SK-N-SH (cell line): Measurements from ENCODE around the gene TBCD. TPM values are rescaled to one million over a fixed set of nuclear protein-coding genes. Genes with fewer than 3 reads are reported as not detected.
A peak's percentile ranks its signal among the peaks of the same experiment; 100 is the strongest.

Experiments
- CTCF ChIA-PET: fragments of 300-600, 350-600 bp; formaldehyde crosslinking; extraction: SDS; loops from one replicate; lab custom pipeline; 2021; lab: Yijun Ruan, JAX
- POLR2A ChIA-PET: fragments of 350-600 bp; sonication (Branson Sonifier 250); formaldehyde crosslinking; extraction: SDS; loops from one replicate; lab custom pipeline; 2020; ENCODE audit warnings: antibody characterized with exemption, inconsistent platforms; lab: Yijun Ruan, JAX
- DNase-seq: peaks from one replicate; pipeline ENCODE4 v3.0.0; 2012
- H2AFZ ChIP-seq: fragments of 200-600 bp; sonication (generic); 2 replicates; pipeline ENCODE4 v1.8.1; 2016; ENCODE audit warnings: antibody characterized with exemption, mild to moderate bottlenecking, low read depth
- H3F3A ChIP-seq: fragments of 200-600 bp; sonication (generic); replicated peaks from 2 replicates; pipeline ENCODE3; 2016; ENCODE audit warnings: antibody characterized with exemption, mild to moderate bottlenecking; ENCODE audit not compliant: insufficient read depth
- H3K27ac ChIP-seq, 2 experiments: fragments of 200-500 bp in 1 of 2; fragments of 200-600 bp in 1 of 2; sonication (Bioruptor generic) in 1 of 2; sonication (generic), shearing (Covaris generic) in 1 of 2; 2 replicates each; pipeline versions ENCODE4 v1.5.1 to v1.6.1; 2014 to 2016; ENCODE audit warnings: low read depth in 2 of 2, inconsistent platforms in 1 of 2, low read length in 1 of 2, mild to moderate bottlenecking in 1 of 2, mixed read lengths in 1 of 2
- H3K27me3 ChIP-seq: fragments of 200-600 bp; sonication (generic), shearing (Covaris generic); 2 replicates; pipeline ENCODE4 v1.6.1; 2016; ENCODE audit warnings: mixed run types; ENCODE audit not compliant: insufficient read depth
- H3K36me3 ChIP-seq, 2 experiments: fragments of 200-500 bp in 1 of 2; fragments of 200-600 bp in 1 of 2; sonication (Bioruptor generic) in 1 of 2; sonication (generic) in 1 of 2; replicated peaks in 1 of 2; 2 replicates each; pipeline versions ENCODE3 to v1.5.1; 2014 to 2016; ENCODE audit warnings: low read length in 1 of 2, mild to moderate bottlenecking in 1 of 2; ENCODE audit not compliant: insufficient read depth in 2 of 2, control insufficient read depth in 1 of 2
- H3K4me1 ChIP-seq, 2 experiments: fragments of 200-500 bp in 1 of 2; fragments of 200-600 bp in 1 of 2; sonication (Bioruptor generic) in 1 of 2; sonication (generic), shearing (Covaris generic) in 1 of 2; 2 replicates each; pipeline versions ENCODE4 v1.5.1 to v1.6.1; 2014 to 2016; ENCODE audit warnings: low read depth in 1 of 2, low read length in 1 of 2, mixed run types in 1 of 2; ENCODE audit not compliant: insufficient read depth in 2 of 2, control insufficient read depth in 1 of 2
- H3K4me2 ChIP-seq: fragments of 200-600 bp; sonication (generic), shearing (Covaris generic); 2 replicates; pipeline ENCODE4 v1.6.1; 2017; ENCODE audit warnings: mixed run types
- H3K4me3 ChIP-seq, 2 experiments: fragments of 200-500 bp in 1 of 2; fragments of 200-600 bp in 1 of 2; sonication (Bioruptor generic) in 1 of 2; sonication (generic), shearing (Covaris generic) in 1 of 2; 2 replicates each; pipeline versions ENCODE4 v1.5.1 to v1.8.1; 2014 to 2016; ENCODE audit warnings: low read depth in 2 of 2, inconsistent platforms in 1 of 2, low read length in 1 of 2, mild to moderate bottlenecking in 1 of 2, mixed read lengths in 1 of 2, moderate library complexity in 1 of 2
- H3K79me2 ChIP-seq: fragments of 200-600 bp; sonication (generic); 2 replicates; pipeline ENCODE4 v1.8.1; 2017; ENCODE audit warnings: mild to moderate bottlenecking; ENCODE audit not compliant: insufficient read depth
- H3K9ac ChIP-seq: fragments of 200-600 bp; sonication (generic); 2 replicates; pipeline ENCODE4 v1.6.1; 2017; ENCODE audit warnings: mixed run types
- H3K9me2 ChIP-seq: fragments of 200-600 bp; sonication (generic); 2 replicates; pipeline ENCODE4 v1.6.1; 2017; ENCODE audit warnings: mixed run types
- H3K9me3 ChIP-seq: fragments of 200-600 bp; sonication (generic); 2 replicates; pipeline ENCODE4 v1.6.1; 2017; ENCODE audit warnings: mixed run types, mild to moderate bottlenecking, moderate library complexity
- H4K20me1 ChIP-seq: fragments of 200-600 bp; sonication (generic); 2 replicates; pipeline ENCODE4 v1.6.1; 2017; ENCODE audit warnings: mild to moderate bottlenecking, mixed run types; ENCODE audit not compliant: insufficient read depth
- ELF1 ChIP-seq: IDR thresholded peaks from 2 replicates; pipeline ENCODE4 v1.4.0; 2012
- EP300 ChIP-seq, 2 experiments: IDR thresholded peaks; 2 replicates each; pipeline versions ENCODE4 v1.4.0 to v1.6.1; 2012; ENCODE audit warnings: borderline replicate concordance in 1 of 2, low read depth in 1 of 2, low read length in 1 of 2
- EZH2phosphoT487 ChIP-seq: fragments of 200-600 bp; sonication (generic); IDR thresholded peaks from 2 replicates; pipeline ENCODE4 v1.6.1; 2017; ENCODE audit warnings: low read depth, mixed run types, mild to moderate bottlenecking, antibody characterized with exemption, moderate library complexity, borderline replicate concordance
- FOXJ3 ChIP-seq: sonication (generic); formaldehyde crosslinking; IDR thresholded peaks from 2 replicates; pipeline ENCODE4 v1.5.1; 2020; ENCODE audit warnings: mild to moderate bottlenecking, missing genetic modification reagents
- GABPA ChIP-seq: IDR thresholded peaks from 2 replicates; pipeline ENCODE4 v1.4.0; 2012; ENCODE audit warnings: low read depth, mild to moderate bottlenecking
- MXI1 ChIP-seq: IDR thresholded peaks from 2 replicates; pipeline ENCODE4 v1.6.1; 2012; ENCODE audit warnings: mild to moderate bottlenecking, low read depth, low read length, improper control_type of control experiment
- NRF1 ChIP-seq: IDR thresholded peaks from 2 replicates; pipeline ENCODE4 v1.6.1; 2012; ENCODE audit warnings: low read depth, mild to moderate bottlenecking, low read length
- POLR2AphosphoS5 ChIP-seq: IDR thresholded peaks from 2 replicates; pipeline ENCODE4 v1.6.1; 2012; ENCODE audit warnings: low read depth, low read length
- SIN3A ChIP-seq: IDR thresholded peaks from 2 replicates; pipeline ENCODE4 v1.6.1; 2012; ENCODE audit warnings: low read depth, mild to moderate bottlenecking, low read length, moderate library complexity, borderline replicate concordance
- TAF1 ChIP-seq: IDR thresholded peaks from 2 replicates; pipeline ENCODE4 v1.6.1; 2012; ENCODE audit warnings: low read depth, mild to moderate bottlenecking, low read length, moderate library complexity, borderline replicate concordance
- YY1 ChIP-seq: IDR thresholded peaks from 2 replicates; pipeline ENCODE4 v1.4.0; 2012; ENCODE audit warnings: low read depth, mild to moderate bottlenecking
- WGBS: methylation state at CpG from one replicate; pipeline ENCODE4 v1.1.6; 2017; ENCODE audit warnings: low lambda C conversion rate; 5-methylcytosine and 5-hydroxymethylcytosine counted together
- polyA plus RNA-seq, 3 experiments: library from polyadenylated mRNA; depleted of rRNA; stranded (reverse); fragments of >200 nt; gene quantifications; 2 replicates each; pipeline ENCODE4 v1.2.3, GENCODE V29; 2012
- TF ChIP-seq, protein P1 (sequence below): IDR thresholded peaks from 2 replicates; pipeline ENCODE4 v1.6.1; 2012; ENCODE audit warnings: mild to moderate bottlenecking, low read depth, low read length, moderate library complexity
- TF ChIP-seq, protein P2 (sequence below): IDR thresholded peaks from 2 replicates; pipeline ENCODE4 v1.4.0; 2012; ENCODE audit warnings: low read depth, borderline replicate concordance
- TF ChIP-seq, protein P3 (sequence below): IDR thresholded peaks from 2 replicates; pipeline ENCODE4; 2012
- TF ChIP-seq, protein P4 (sequence below): IDR thresholded peaks from 2 replicates; pipeline ENCODE4 v1.4.0; 2012; ENCODE audit warnings: low read depth, borderline replicate concordance

The TBCD gene
- polyA plus RNA-seq, 1 of the 3 experiments (the other 2 are of a cell fraction) = 107 TPM

DNA sequence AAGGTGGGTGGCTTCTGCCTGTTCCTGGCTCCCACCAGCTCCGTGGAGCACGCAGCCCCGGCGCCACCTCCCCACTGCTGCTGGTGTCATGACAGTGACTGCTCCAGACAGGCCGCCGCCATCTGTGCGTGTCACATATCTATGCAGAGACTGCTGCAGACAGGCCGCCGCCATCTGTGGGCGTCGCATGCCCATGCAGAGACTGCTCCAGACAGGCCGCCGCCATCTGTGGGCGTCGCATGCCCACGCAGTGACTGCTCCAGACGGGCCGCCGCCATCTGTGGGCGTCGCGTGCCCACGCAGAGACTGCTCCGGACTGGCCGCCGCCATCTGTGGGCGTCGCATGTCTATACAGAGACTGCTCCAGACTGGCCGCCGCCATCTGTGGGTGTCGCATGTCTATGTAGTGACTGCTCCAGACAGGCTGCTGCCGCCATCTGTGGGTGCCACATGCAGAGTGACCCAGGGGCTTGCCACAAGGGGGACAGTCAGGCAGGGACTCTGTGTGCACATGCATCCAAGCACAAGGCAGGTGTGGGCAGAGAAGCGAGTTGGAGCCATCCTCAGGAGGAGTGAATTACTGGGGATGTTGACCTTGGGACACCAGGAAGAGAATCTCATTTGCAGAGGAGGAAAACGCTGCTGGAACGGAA lies 38.7 kb upstream of the TBCD start (continued):
- TF ChIP-seq, protein P1, sequence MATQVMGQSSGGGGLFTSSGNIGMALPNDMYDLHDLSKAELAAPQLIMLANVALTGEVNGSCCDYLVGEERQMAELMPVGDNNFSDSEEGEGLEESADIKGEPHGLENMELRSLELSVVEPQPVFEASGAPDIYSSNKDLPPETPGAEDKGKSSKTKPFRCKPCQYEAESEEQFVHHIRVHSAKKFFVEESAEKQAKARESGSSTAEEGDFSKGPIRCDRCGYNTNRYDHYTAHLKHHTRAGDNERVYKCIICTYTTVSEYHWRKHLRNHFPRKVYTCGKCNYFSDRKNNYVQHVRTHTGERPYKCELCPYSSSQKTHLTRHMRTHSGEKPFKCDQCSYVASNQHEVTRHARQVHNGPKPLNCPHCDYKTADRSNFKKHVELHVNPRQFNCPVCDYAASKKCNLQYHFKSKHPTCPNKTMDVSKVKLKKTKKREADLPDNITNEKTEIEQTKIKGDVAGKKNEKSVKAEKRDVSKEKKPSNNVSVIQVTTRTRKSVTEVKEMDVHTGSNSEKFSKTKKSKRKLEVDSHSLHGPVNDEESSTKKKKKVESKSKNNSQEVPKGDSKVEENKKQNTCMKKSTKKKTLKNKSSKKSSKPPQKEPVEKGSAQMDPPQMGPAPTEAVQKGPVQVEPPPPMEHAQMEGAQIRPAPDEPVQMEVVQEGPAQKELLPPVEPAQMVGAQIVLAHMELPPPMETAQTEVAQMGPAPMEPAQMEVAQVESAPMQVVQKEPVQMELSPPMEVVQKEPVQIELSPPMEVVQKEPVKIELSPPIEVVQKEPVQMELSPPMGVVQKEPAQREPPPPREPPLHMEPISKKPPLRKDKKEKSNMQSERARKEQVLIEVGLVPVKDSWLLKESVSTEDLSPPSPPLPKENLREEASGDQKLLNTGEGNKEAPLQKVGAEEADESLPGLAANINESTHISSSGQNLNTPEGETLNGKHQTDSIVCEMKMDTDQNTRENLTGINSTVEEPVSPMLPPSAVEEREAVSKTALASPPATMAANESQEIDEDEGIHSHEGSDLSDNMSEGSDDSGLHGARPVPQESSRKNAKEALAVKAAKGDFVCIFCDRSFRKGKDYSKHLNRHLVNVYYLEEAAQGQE = no peak
- no peak for TF ChIP-seq POLR2AphosphoS5
- TF ChIP-seq EZH2phosphoT487 = no peak
- no peak for TF ChIP-seq EP300 (IDR thresholded peaks at IDR 0.05; ENCODE audit: borderline replicate concordance in 1 of 2, low read depth in 1 of 2, low read length in 1 of 2)
- TF ChIP-seq, all 33 proteins: peak for 0

DNA sequence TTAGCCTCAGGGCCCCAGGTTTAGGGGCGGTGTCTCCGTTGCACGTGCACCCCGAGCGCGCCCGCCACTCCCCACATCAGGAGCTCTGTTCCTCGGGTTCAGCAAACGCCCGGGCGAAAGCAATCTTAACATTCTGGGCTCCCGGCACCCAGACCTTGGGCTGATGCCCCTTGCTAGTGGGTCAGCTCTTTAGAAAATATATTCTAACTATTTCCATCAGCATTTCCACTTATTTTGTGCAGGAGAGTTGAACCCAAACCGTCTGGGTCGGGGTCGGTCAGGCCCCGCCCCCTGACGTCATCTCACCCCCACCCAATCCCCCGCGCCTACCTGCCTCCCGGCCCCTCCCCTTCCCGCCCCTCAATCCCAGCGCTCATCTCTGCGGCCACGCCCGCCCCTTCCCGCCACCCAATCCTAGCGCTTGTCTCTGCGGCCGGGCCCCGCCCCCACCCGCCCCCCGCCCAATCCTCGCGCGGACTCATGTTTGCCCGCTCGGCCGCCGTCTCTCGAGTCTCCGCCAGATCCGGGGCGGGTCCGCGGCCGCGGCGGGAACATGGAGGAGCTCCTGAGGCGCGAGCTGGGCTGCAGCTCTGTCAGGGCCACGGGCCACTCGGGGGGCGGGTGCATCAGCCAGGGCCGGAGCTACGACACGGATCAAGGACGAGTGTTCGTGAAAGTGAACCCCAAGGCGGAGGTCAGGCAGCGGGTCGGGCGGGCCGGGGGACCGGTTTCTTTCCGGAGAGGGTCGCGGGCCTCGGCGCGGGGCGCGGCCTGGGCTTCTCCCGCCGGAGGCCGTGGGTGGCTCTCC lies 35.5 kb upstream of the TBCD start, which contains the start of gene FN3KRP:
FN3KRP (plus strand) TSS at position 504 of the 808 bp plus-strand sequence; CDS start at position 554, 50 bp downstream.
- peaks cover 7% of the 10 kb centered on the region; the same call in 1 of the 2 replicates for H4K20me1 ChIP-seq
- peak within 1 kb of the TSS; percentile 96 for H2AFZ ChIP-seq
- H3K27me3 ChIP-seq = no peaks in the 10 kb centered on the region
- H3K4me3 ChIP-seq = peak within 1 kb of the TSS; percentile 68 to 88
- H3K4me1 ChIP-seq = peaks cover 0 to 13% of the 10 kb centered on the region in 2 experiments; a peak in 1 of 4 replicates
- ChIA-PET CTCF (interaction anchor here (0.6 to 1.4 kb wide), 2 partner anchors 14 to 19 kb away, joined by 3 read pairs; no protein-coding TSS in a partner anchor), POLR2A (interaction anchor here (1.0 to 1.8 kb wide), 4 partner anchors 12 to 27 kb away, joined by 3 to 4 read pairs (median 4); partner anchors contain the start of gene FN3K)
- no peaks in the 10 kb centered on the region for H3K9me2 ChIP-seq
- peak within 1 kb of the TSS in 1 of 2 experiments; percentile 18; a peak in 2 of 4 replicates for H3K27ac ChIP-seq
- peaks cover 5% of the 10 kb centered on the region for H3F3A ChIP-seq
- DNase-seq = peak; percentile 100
- peaks cover 28% of the 10 kb centered on the region for H3K79me2 ChIP-seq
- H3K9ac ChIP-seq = peak within 1 kb of the TSS; percentile 85
- WGBS = 1% methylated on average over 43 of the region's 75 CpGs
- H3K9me3 ChIP-seq = no peaks in the 10 kb centered on the region
- peak within 1 kb of the TSS; percentile 88 for H3K4me2 ChIP-seq
- peaks cover 13% of the 10 kb centered on the region in 2 experiments for H3K36me3 ChIP-seq
- TF ChIP-seq, protein P2, sequence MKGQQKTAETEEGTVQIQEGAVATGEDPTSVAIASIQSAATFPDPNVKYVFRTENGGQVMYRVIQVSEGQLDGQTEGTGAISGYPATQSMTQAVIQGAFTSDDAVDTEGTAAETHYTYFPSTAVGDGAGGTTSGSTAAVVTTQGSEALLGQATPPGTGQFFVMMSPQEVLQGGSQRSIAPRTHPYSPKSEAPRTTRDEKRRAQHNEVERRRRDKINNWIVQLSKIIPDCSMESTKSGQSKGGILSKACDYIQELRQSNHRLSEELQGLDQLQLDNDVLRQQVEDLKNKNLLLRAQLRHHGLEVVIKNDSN = no peak
- TF ChIP-seq ELF1 (no peak), POLR2AphosphoS5 (peak; percentile 72), SIN3A (peak; percentile 89), FOXJ3 (CRISPR knock-in tag) (no peak), NRF1 (no peak), YY1 (peak; percentile 82), GABPA (peak; percentile 74), MXI1 (peak; percentile 84), TAF1 (peak; percentile 91)
- TF ChIP-seq, protein P3, sequence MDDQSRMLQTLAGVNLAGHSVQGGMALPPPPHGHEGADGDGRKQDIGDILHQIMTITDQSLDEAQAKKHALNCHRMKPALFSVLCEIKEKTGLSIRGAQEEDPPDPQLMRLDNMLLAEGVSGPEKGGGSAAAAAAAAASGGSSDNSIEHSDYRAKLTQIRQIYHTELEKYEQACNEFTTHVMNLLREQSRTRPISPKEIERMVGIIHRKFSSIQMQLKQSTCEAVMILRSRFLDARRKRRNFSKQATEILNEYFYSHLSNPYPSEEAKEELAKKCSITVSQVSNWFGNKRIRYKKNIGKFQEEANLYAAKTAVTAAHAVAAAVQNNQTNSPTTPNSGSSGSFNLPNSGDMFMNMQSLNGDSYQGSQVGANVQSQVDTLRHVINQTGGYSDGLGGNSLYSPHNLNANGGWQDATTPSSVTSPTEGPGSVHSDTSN = no peak
- TF ChIP-seq, protein P4, sequence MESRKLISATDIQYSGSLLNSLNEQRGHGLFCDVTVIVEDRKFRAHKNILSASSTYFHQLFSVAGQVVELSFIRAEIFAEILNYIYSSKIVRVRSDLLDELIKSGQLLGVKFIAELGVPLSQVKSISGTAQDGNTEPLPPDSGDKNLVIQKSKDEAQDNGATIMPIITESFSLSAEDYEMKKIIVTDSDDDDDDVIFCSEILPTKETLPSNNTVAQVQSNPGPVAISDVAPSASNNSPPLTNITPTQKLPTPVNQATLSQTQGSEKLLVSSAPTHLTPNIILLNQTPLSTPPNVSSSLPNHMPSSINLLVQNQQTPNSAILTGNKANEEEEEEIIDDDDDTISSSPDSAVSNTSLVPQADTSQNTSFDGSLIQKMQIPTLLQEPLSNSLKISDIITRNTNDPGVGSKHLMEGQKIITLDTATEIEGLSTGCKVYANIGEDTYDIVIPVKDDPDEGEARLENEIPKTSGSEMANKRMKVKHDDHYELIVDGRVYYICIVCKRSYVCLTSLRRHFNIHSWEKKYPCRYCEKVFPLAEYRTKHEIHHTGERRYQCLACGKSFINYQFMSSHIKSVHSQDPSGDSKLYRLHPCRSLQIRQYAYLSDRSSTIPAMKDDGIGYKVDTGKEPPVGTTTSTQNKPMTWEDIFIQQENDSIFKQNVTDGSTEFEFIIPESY = peak; percentile 87; the same call in 1 of the 2 replicates
- TF ChIP-seq, protein P1 = peak; percentile 57; the same call in 1 of the 2 replicates
